Breast epithelium (tissue), 3 donors: ENCODE measurements around the gene ALG6.

ENCODE experiments used
- CTCF ChIP-seq, 3 donors: fragments of 450-650 bp; IDR thresholded peaks; one replicate each; pipeline ENCODE4 v1.5.1; 2016 to 2017; ENCODE audit warnings: antibody characterized with exemption in 3 of 3, mild to moderate bottlenecking in 3 of 3, moderate library complexity in 3 of 3
- POLR2A ChIP-seq: fragments of 450-650 bp; IDR thresholded peaks from one replicate; pipeline ENCODE4 v1.6.1; 2016; ENCODE audit warnings: antibody characterized with exemption, mild to moderate bottlenecking, moderate library complexity
- POLR2AphosphoS5 ChIP-seq, 3 donors: sonication (generic); formaldehyde crosslinking; IDR thresholded peaks; one replicate each; pipeline ENCODE4 v1.6.1; 2017; ENCODE audit warnings: antibody characterized with exemption in 3 of 3

DNA sequence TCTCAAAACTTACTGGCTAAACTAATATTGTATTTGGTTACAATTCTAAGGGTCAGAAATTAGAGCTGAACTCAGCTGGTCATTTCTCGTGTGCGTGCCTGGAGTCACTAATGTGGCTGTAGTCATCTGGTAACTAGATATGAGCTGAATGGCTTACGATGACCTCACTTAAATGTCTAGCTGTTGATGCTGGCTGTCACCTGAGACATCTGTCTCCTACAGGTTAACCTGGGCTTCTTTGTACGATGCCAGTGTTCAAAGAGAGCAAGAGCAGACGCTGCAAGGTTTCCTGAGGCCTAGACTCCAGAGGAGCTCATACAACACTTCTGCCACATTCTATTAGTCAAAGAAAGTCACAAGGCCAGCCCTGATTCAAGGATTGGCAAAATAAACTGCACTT lies 17.1 kb upstream of the ALG6 start:
- TF ChIP-seq CTCF (IDR thresholded peaks at IDR 0.05) = no peak
- TF ChIP-seq POLR2A = no peak
- no peak for TF ChIP-seq POLR2AphosphoS5 (IDR thresholded peaks at IDR 0.05)
